Endothelial cell (in vitro differentiated cells): ENCODE measurements around the gene ITPR2. TPM values are rescaled to one million over a fixed set of nuclear protein-coding genes. Genes with fewer than 3 reads are reported as not detected.
A peak's percentile ranks its signal among the peaks of the same experiment; 100 is the strongest.
"Not testable (repeated sequence)": the region's sequence is repeated elsewhere in the genome, so short reads cannot be mapped to it uniquely, and the experiment has no call there.

Experiments used
- DNase-seq: peaks from one replicate; pipeline ENCODE4 v3.0.0; 2021; ENCODE audit warnings: low spot score
- H3K27ac Mint-ChIP-seq: one replicate; pipeline ENCODE4 v1.8.0; 2021; ENCODE audit warnings: mixed read lengths, inconsistent platforms; ENCODE audit not compliant: unreplicated experiment
- H3K27me3 Mint-ChIP-seq: one replicate; pipeline ENCODE4 v1.8.0; 2021; ENCODE audit warnings: mild to moderate bottlenecking, moderate library complexity, mixed read lengths, inconsistent platforms; ENCODE audit not compliant: unreplicated experiment
- H3K36me3 Mint-ChIP-seq: one replicate; pipeline ENCODE4 v1.8.0; 2021; ENCODE audit warnings: mild to moderate bottlenecking, low read depth, mixed read lengths, inconsistent platforms; ENCODE audit not compliant: unreplicated experiment
- H3K4me1 Mint-ChIP-seq: one replicate; pipeline ENCODE4 v1.8.0; 2021; ENCODE audit warnings: mild to moderate bottlenecking, mixed read lengths, inconsistent platforms; ENCODE audit not compliant: unreplicated experiment
- H3K4me3 Mint-ChIP-seq: one replicate; pipeline ENCODE4 v1.8.0; 2021; ENCODE audit warnings: mild to moderate bottlenecking, mixed read lengths, inconsistent platforms; ENCODE audit not compliant: unreplicated experiment
- H3K9me3 Mint-ChIP-seq: one replicate; pipeline ENCODE4 v1.8.0; 2021; ENCODE audit warnings: mixed read lengths, inconsistent platforms; ENCODE audit not compliant: unreplicated experiment
- CTCF ChIP-seq: fragments of 200-600 bp; sonication (generic); IDR thresholded peaks from one replicate; pipeline ENCODE4 v1.5.0; 2021; ENCODE audit warnings: antibody characterized with exemption; ENCODE audit not compliant: unreplicated experiment
- total RNA-seq: library from RNA; stranded (reverse); fragmentation: NEBNext Ultra II Directional; extraction: Animal tissue kit (Norgen Biotek cat#: 25700); gene quantifications from one replicate; pipeline ENCODE4 v1.2.1, GENCODE V29; 2021; ENCODE audit not compliant: unreplicated experiment

ITPR2 gene
- total RNA-seq, 1 donor from 2014 or later: 33.8 TPM

GRCh38 chr12:26646571-26646970 is 186.4 kb downstream of the ITPR2 start:
- peaks cover 3% of the 10 kb centered on the region for H3K4me1 Mint-ChIP-seq
- H3K9me3 Mint-ChIP-seq: no peaks in the 10 kb centered on the region
- H3K27me3 Mint-ChIP-seq: no peaks in the 10 kb centered on the region
- no peak overlapping the region for H3K27ac Mint-ChIP-seq
- no peak overlapping the region for H3K4me3 Mint-ChIP-seq
- TF ChIP-seq CTCF: no peak
- H3K36me3 Mint-ChIP-seq: peaks cover 15% of the 10 kb centered on the region
- DNase-seq: no peak

- H3K36me3 Mint-ChIP-seq, DNase-seq, H3K27ac Mint-ChIP-seq, H3K4me1 Mint-ChIP-seq, H3K9me3 Mint-ChIP-seq, H3K27me3 Mint-ChIP-seq, H3K4me3 Mint-ChIP-seq: not testable (repeated sequence)
These were observed 188.6 kb downstream of the ITPR2 start for GRCh38 chr12:26644376-26644775.

GRCh38 chr12:26643532-26644315 is 189.3 kb downstream of the ITPR2 start:
- Mint-ChIP-seq H3K4me3 (no peak overlapping the region), H3K4me1 (no peaks in the 10 kb centered on the region), H3K9me3 (no peaks in the 10 kb centered on the region), H3K27me3 (no peaks in the 10 kb centered on the region), H3K27ac (peak overlapping the region; percentile 12), H3K36me3 (peaks cover 3% of the 10 kb centered on the region)
- no peak for TF ChIP-seq CTCF
- DNase-seq: no peak

- no peaks in the 10 kb centered on the region for H3K4me1 Mint-ChIP-seq
- H3K27ac Mint-ChIP-seq: no peak overlapping the region
- H3K36me3 Mint-ChIP-seq: peaks cover 3% of the 10 kb centered on the region
These were observed 190.6 kb downstream of the ITPR2 start for GRCh38 chr12:26642361-26642760.

GRCh38 chr12:26636710-26637328 is 196.2 kb downstream of the ITPR2 start:
- Mint-ChIP-seq H3K36me3 (no peaks in the 10 kb centered on the region), H3K4me3 (no peak overlapping the region), H3K9me3 (no peaks in the 10 kb centered on the region), H3K4me1 (peaks cover 3% of the 10 kb centered on the region), H3K27me3 (no peaks in the 10 kb centered on the region), H3K27ac (no peak overlapping the region)
- no peak for TF ChIP-seq CTCF
- no peak for DNase-seq

More at GRCh38 chr12:26642361-26642760, 190.6 kb downstream of the ITPR2 start:
- H3K4me3 Mint-ChIP-seq: no peak overlapping the region
- no peaks in the 10 kb centered on the region for H3K27me3 Mint-ChIP-seq
- TF ChIP-seq CTCF: no peak
- no peaks in the 10 kb centered on the region for H3K9me3 Mint-ChIP-seq
- DNase-seq: no peak
